T-helper 2 cell treated with Interferon-gamma antibody and Interleukin-4, amounts not matched to agents 5 μg/mL and 100 μg/mL, for 36 hours (primary cell): Measurements from ENCODE around the gene GAPDH.
"Not testable (repeated sequence)": the region's sequence is repeated elsewhere in the genome, so short reads cannot be mapped to it uniquely, and the experiment has no call there.

Experiments
- DNase-seq: peaks from one replicate; pipeline ENCODE4 v3.0.0; 2021; ENCODE audit warnings: low spot score
- H3K27ac Mint-ChIP-seq: one replicate; pipeline ENCODE4 v1.8.0; 2021; ENCODE audit warnings: mild to moderate bottlenecking, mixed read lengths
- H3K27me3 Mint-ChIP-seq: one replicate; pipeline ENCODE4 v1.8.0; 2021; ENCODE audit warnings: low read depth, mixed read lengths
- H3K36me3 Mint-ChIP-seq: one replicate; pipeline ENCODE4 v1.8.0; 2021; ENCODE audit warnings: low read depth, mixed read lengths
- H3K4me1 Mint-ChIP-seq: one replicate; pipeline ENCODE4 v1.8.0; 2021; ENCODE audit warnings: low read depth, mixed read lengths
- H3K4me3 Mint-ChIP-seq: one replicate; pipeline ENCODE4 v1.8.0; 2022; ENCODE audit warnings: mild to moderate bottlenecking, moderate library complexity, mixed read lengths
- H3K9me3 Mint-ChIP-seq: one replicate; pipeline ENCODE4 v1.8.0; 2021; ENCODE audit warnings: mixed read lengths

GAPDH gene

GRCh38 chr12:6534945-6535696 is 804 bp downstream of the GAPDH start:
- Mint-ChIP-seq H3K4me3 (peak overlapping the region; percentile 99), H3K27me3 (no peaks in the 10 kb centered on the region), H3K36me3 (peaks cover 80% of the 10 kb centered on the region), H3K9me3 (no peaks in the 10 kb centered on the region), H3K4me1 (peaks cover 47% of the 10 kb centered on the region), H3K27ac (peak overlapping the region; percentile 100)
- DNase-seq = peak; percentile 83

- Mint-ChIP-seq H3K9me3 (no peaks in the 10 kb centered on the region), H3K4me1 (peaks cover 51% of the 10 kb centered on the region), H3K27ac (peak overlapping the region; percentile 100), H3K36me3 (peaks cover 75% of the 10 kb centered on the region), H3K27me3 (no peaks in the 10 kb centered on the region), H3K4me3 (peak overlapping the region; percentile 99)
- DNase-seq = no peak
Observed at GRCh38 chr12:6535697-6535946, 1.3 kb downstream of the GAPDH start.

- H3K36me3 Mint-ChIP-seq = peaks cover 70% of the 10 kb centered on the region
- no peaks in the 10 kb centered on the region for H3K9me3 Mint-ChIP-seq
- DNase-seq = no peak
- H3K27me3 Mint-ChIP-seq = no peaks in the 10 kb centered on the region
- H3K27ac Mint-ChIP-seq = peak overlapping the region; percentile 100
- H3K4me3 Mint-ChIP-seq = peak overlapping the region; percentile 99
- H3K4me1 Mint-ChIP-seq = peaks cover 54% of the 10 kb centered on the region
Observed at GRCh38 chr12:6535960-6536847, 1.9 kb downstream of the GAPDH start.

- Mint-ChIP-seq H3K36me3 (peaks cover 65% of the 10 kb centered on the region), H3K27me3 (no peaks in the 10 kb centered on the region), H3K4me1 (peaks cover 53% of the 10 kb centered on the region), H3K27ac (peak overlapping the region; percentile 100), H3K9me3 (no peaks in the 10 kb centered on the region), H3K4me3 (peak overlapping the region; percentile 99)
- no peak for DNase-seq
Observed at GRCh38 chr12:6536894-6537579, 2.7 kb downstream of the GAPDH start.

GRCh38 chr12:6537580-6538419 is 3.5 kb downstream of the GAPDH start:
- H3K9me3 Mint-ChIP-seq, H3K27me3 Mint-ChIP-seq: not testable (repeated sequence)
- peak; percentile 72 for DNase-seq
- H3K27ac Mint-ChIP-seq = peak overlapping the region; percentile 87
- peaks cover 57% of the 10 kb centered on the region for H3K36me3 Mint-ChIP-seq
- H3K4me1 Mint-ChIP-seq = peaks cover 53% of the 10 kb centered on the region
- H3K4me3 Mint-ChIP-seq = peak overlapping the region; percentile 99

- no peak for DNase-seq
Observed at GRCh38 chr12:6538420-6539313, 4.3 kb downstream of the GAPDH start.

GRCh38 chr12:6539314-6539682 is 5.0 kb downstream of the GAPDH start:
- DNase-seq = no peak
- Mint-ChIP-seq H3K9me3 (no peaks in the 10 kb centered on the region), H3K27me3 (no peaks in the 10 kb centered on the region), H3K4me1 (peaks cover 46% of the 10 kb centered on the region), H3K27ac (peak overlapping the region; percentile 90), H3K36me3 (peaks cover 53% of the 10 kb centered on the region), H3K4me3 (peak overlapping the region; percentile 79)

More at GRCh38 chr12:6538420-6539313, 4.3 kb downstream of the GAPDH start:
- H3K27me3 Mint-ChIP-seq = no peaks in the 10 kb centered on the region
- H3K27ac Mint-ChIP-seq = peak overlapping the region; percentile 87
- no peaks in the 10 kb centered on the region for H3K9me3 Mint-ChIP-seq
- H3K36me3 Mint-ChIP-seq = peaks cover 53% of the 10 kb centered on the region
- H3K4me1 Mint-ChIP-seq = peaks cover 49% of the 10 kb centered on the region
- peak overlapping the region; percentile 99 for H3K4me3 Mint-ChIP-seq

- no peak for DNase-seq
Observed at GRCh38 chr12:6539707-6540134, 5.4 kb downstream of the GAPDH start.

GRCh38 chr12:6540181-6540877 is 6.0 kb downstream of the GAPDH start:
- DNase-seq = peak; percentile 61
- peak overlapping the region; percentile 90 for H3K27ac Mint-ChIP-seq
- H3K9me3 Mint-ChIP-seq = no peaks in the 10 kb centered on the region
- H3K4me3 Mint-ChIP-seq = peak overlapping the region; percentile 79
- H3K4me1 Mint-ChIP-seq = peaks cover 46% of the 10 kb centered on the region
- H3K36me3 Mint-ChIP-seq = peaks cover 50% of the 10 kb centered on the region
- no peaks in the 10 kb centered on the region for H3K27me3 Mint-ChIP-seq

More at GRCh38 chr12:6539707-6540134, 5.4 kb downstream of the GAPDH start:
- Mint-ChIP-seq H3K27ac (peak overlapping the region; percentile 90), H3K9me3 (no peaks in the 10 kb centered on the region), H3K4me1 (peaks cover 46% of the 10 kb centered on the region), H3K27me3 (no peaks in the 10 kb centered on the region), H3K4me3 (peak overlapping the region; percentile 79), H3K36me3 (peaks cover 56% of the 10 kb centered on the region)

- Mint-ChIP-seq H3K4me3 (no peak overlapping the region), H3K4me1 (peaks cover 40% of the 10 kb centered on the region), H3K27me3 (no peaks in the 10 kb centered on the region), H3K36me3 (peaks cover 46% of the 10 kb centered on the region), H3K27ac (peak overlapping the region; percentile 90), H3K9me3 (no peaks in the 10 kb centered on the region)
- no peak for DNase-seq
Observed at GRCh38 chr12:6541371-6542165, 7.3 kb downstream of the GAPDH start.

- peaks cover 34% of the 10 kb centered on the region for H3K4me1 Mint-ChIP-seq
- H3K27ac Mint-ChIP-seq = peak overlapping the region; percentile 24
- no peaks in the 10 kb centered on the region for H3K9me3 Mint-ChIP-seq
- no peak for DNase-seq
- H3K4me3 Mint-ChIP-seq = no peak overlapping the region
- peaks cover 44% of the 10 kb centered on the region for H3K36me3 Mint-ChIP-seq
- no peaks in the 10 kb centered on the region for H3K27me3 Mint-ChIP-seq
Observed at GRCh38 chr12:6542209-6543009, 8.1 kb downstream of the GAPDH start.
